Measurements from ENCODE around the gene CPLX3.
A peak's percentile ranks its signal among the peaks of the same experiment; 100 is the strongest.

Gene CPLX3

DNA sequence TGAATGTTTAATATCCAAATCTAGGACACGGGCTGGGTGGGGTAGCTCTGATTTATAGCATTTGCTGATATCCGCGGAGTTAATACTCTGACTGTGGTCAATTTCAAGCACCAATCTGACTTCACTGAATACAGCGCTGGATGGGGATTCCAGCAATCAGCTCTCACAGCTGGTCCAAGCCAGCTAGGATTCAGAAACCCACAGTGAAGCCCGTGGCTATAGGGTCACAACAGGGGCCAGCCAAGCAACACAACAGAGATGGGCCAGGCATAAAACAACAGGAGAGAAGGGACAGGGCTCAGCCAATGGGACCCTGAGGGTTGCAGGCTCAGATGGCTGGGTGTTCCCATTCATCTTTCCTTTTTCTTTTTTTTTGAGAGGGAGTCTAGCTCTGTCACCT is 19.1 kb upstream of the CPLX3 start:
- DNase-seq: no peak

DNA sequence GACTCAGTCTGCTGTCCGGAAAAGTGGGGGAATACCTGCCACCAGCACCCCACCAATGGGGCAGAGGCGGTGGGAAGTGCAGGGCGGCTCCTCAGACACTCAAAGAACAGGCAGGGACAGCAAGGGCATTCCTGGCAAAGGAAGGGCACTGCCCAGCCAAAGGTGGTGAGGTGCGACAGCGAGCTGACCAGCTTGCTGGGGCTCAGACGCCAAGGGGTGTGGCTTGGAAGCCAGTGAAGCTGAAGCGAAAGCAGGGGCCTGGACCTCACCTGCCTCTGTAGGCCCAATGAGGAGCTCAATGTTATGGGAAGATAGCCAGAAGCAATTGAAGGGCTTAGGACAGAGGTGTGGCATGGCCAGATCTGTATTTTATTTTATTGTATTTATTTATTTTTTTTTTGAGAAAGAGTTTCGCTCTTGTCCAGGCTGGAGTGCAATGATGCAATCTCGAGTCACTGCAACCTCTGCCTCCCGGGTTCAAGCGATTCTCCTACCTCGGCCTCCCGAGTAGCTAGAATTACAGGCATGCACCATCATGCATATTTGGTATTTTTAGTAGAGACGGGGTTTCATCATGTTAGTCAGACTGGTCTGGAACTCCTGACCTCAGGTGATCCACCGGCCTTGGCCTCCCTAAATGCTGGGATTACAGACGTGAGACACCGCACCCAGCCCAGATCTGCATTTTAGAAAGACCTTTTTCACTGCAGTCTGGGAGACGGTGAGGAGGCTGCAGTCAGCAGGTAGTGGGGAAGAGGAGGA is 18.2 kb upstream of the CPLX3 start:
- no peak for DNase-seq

DNA sequence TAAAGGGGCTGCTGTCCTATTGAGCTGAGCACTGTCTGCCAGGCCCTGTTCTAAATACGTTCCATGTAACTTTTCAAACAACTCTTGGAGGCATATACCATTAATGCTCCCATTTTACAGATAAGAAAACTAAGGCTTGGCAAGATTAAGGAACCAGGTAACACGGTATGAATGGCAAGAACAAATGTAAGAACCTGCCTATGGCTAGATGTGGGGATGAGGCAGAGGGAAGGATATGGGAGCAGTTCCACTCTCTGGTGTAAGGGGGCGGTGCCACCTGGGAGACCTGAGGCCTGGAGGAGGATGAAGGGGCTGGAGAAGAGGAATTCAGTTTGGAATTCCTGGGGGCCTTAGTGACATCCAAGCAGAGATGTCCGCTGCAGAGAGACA is 17.6 kb upstream of the CPLX3 start:
- no peak for DNase-seq

DNA sequence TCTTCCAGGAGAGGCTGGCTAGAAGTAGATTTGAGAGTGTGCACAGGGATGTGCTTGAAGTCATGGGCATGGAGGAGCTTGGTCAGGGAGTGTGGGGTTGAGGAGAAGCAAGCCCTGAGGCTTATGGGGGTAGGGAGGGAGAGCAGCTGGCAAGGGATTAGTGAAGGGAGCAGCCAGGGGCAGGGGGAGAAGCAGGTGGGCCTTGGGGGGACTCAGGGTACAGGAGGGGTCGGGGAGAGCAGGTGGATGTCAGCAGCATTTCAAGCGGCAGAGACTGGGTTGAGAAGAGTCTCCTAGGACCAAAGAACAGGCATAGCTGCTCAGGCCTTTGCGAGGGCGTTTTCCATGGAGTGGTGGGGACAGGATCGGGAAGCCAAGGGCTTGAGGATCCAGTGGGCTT is 17.2 kb upstream of the CPLX3 start:
- DNase-seq: no peak

DNA sequence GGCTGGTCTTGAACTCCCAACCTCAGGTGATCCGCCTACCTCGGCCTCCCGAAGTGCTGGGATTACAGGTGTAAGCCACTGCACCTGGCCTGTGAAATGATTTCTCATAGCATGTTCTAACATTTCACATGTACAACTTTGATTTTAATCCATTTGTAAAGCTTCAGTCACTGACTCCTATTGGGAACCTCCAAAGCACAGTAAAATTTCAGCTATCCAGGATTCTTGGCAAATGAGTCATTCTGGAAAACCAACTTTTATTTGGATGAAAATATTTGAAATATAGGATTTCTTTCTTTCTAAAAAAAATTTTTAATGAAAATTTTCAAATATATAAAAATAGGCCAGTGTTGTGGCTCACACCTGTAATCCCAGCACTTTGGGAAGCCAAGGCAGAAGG is 16.5 kb upstream of the CPLX3 start:
- no peak for DNase-seq

DNA sequence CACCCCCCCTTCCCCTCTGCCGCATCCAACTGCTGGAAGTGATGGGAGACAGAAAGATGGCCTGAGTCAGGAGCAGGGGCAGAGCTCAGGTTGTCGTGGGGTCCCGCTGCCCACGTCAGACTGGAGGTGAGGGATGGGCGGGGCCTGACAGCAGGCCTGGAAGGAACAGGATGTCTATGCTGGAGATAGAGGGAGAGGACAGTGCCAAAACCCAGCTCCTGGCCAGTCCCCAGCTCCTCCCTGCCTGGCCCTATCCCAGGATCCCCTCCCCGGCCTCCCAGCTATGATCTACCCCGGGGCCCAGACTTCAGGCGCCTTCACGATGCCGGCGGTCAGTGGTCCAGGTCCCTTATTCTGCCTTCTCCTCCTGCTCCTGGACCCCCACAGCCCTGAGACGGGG is 13.9 kb upstream of the CPLX3 start, which contains the start of gene LMAN1L:
Gene LMAN1L, plus strand, starts transcription at position 303 of the 400 bp plus-strand sequence. Its CDS starts 20 bp downstream, at position 323.
- no peak for DNase-seq

DNA sequence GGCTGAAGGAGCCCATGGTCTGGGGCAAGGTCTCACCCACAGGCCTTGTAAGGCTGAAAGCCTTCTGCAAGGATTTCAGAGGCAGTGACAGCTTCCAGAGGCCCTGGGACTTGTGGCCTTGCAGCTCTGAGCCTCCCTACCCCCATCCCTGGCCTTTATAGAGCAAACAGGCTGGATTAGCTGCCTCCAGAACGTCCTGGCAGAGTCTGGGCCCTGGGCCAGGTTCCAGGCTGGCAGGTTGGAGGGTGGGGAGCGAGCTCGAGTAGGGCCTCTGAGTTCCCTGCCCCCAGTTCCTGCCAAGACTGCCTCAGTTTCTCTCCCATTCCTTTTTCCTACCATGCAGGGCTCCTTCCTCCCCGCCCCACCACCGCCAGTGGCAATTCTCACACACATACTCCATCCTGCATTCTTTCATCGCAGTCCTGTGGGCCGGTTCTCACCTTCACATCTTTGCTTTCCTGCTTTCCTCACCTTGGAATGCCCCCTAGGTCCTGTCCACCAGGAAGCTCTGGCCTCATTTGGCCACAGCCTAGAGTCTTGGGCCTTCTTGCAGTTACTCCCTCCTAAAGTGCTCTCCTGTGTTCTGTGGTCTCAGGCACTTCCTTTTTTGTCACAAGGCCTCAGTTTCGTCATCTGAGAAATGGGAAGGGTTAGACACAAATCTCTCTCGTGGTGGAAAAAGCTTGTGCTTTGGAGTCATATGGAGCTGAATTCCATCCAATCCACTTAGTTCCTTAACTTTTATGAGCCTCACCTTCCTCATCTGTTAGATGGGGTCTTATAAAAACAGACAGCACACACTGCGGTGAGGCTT is 11.1 kb upstream of the CPLX3 start:
- DNase-seq: peak; percentile 46

DNA sequence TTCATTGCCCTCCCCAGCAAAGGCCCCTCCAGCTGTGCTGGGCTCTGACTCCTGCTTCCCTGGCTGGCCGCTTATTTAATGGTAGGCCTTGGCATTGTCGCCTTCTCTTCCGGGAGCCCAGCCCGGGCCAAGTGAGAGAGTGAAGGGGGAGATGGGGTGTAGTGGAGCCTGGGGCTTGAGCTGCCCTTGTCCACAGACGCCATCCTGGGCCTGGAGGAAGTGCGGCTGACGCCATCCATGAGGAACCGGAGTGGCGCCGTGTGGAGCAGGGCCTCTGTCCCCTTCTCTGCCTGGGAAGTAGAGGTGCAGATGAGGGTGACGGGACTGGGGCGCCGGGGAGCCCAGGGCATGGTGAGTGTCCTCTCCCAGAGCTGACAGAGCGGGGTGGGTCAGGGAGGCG is 10.5 kb upstream of the CPLX3 start:
- DNase-seq: no peak

DNA sequence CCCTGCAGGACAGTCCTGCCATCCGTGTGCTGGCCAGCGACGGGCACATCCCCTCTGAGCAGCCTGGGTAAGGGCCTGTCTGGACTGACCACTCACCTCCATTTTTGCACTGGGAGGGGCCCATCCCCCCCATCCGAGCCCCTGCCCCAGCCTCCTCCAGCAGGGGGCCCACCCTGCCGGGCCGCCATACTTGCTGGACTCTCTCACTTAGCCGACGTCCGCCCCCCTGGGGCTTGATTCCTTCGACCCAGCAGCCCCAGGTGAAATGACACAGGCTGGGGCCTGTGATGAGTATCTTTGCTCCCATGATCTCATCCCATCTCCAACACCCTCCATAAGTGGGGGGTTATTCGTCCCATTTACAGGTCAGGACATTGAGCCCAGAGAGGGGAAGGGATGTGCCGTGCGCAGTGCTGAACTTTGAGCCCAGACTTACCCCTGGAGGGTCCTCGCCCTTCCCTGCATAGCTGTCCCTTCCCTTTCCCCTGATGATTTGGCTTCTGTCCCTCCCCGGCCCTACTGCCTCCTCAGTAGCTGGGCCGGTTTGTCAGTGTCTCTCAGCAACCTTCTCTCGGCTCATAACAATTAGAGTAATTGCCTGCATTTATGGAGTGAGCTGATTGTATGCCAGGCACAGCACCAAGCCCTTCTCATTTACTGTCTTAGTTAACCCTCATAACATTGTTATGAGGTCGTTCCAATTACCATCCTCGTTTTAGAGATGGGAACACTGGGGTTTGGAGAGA is 9.6 kb upstream of the CPLX3 start:
- DNase-seq: no peak

DNA sequence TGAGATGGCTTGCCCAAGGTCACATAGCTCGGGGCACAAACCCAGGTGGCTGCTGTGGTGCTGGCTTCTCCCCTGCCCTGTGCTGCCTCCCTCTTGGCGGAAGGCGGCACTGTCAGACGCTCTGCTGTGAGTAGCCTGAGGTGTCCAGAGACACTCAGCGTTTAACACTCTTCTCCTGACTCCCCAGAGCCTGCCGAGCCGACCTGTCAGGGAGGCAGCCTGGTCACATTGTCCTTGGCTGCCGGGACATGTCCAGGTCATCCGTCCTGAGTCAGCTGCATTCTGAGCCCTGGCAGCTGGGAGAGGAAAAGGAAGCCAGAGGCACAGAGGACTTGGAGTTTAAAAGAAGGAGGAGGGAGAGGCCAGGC is 9.1 kb upstream of the CPLX3 start:
- DNase-seq: no peak

DNA sequence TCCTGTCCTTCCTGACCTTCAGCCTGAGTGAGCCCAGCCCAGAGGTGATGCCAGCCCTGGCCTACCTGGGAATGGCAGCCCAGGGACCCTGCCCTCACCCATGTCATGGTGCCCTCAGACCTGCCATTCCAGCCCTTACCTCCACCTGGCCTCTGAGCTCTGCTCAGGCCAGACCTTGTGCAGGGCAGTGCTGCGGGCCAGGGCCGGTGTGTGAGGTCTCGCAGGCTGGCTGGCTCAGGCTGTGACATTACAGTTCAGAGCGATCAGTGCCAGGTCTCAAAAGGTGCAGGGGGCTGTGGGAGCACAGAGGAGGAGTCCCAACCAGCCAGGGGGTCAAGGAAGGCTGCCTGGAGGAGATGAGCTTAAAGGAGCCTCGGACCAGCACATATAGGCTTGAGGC is 6.4 kb upstream of the CPLX3 start:
- no peak for DNase-seq

DNA sequence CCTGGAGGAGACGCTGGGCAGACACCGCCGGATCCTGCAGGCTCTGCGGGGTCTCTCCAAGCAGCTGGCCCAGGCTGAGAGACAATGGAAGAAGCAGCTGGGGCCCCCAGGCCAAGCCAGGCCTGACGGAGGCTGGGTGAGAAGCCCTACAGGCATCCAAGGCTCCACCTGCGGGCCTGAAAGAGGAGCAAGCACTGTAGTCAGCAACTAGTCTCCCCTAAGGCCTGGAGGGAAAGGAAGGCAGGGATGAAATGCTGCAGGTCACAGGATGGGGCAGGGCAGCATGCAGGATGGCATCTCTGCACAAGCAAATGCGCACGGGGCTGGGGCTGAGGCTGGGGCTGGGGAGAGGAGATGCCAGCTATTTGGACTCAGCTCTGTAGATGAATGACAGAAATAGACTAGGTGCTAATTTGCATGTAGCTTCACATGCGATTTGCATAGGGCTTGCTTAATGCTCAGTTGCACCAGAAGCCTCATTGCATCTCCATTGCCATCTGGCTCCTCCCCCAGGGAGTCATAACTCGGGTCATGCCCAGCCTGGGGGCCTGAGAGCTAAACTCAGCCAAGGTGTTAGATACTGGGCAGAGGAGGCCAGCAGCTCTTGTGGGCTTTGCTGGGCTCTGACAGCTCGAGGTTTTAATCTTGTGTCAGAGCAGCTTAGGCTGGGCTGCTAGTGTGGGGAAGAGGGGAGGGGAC is 5.2 kb upstream of the CPLX3 start:
- peak; percentile 56 for DNase-seq

DNA sequence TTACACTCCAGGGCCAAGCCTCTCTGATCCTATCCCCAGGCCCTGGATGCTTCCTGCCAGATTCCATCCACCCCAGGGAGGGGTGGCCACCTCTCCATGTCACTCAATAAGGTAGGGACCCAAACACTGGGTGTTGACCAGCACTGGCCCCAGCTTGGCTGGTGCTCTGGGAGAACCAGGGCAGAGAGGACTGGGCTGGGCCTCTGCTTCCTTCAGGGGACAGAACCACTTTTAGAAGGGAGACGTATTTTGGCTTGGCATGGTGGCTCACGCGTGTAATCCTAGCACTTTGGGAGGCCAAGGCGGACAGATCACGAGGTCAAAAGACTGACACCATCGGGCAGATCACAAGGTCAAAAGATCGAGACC is 4.7 kb upstream of the CPLX3 start:
- no peak for DNase-seq

DNA sequence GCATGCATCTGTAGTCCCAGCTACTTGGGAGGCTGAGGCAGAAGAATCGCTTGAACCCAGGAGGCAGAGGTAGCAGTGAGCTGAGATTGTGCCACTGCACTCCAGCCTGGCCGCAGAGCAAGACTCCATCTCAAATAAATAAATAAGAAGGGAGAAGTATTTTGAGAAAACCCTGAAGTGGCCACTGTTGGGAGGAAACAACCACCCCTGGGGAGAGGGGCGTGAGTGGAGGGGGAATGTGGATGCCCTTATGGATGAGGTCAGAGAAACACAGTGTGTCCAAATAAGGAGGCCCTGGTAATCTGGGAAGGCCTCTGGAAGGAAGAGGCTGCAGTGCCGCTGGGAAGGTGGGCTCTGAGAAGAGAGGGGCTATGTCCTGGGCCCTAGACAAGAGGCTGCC is 4.2 kb upstream of the CPLX3 start:
- DNase-seq: no peak

DNA sequence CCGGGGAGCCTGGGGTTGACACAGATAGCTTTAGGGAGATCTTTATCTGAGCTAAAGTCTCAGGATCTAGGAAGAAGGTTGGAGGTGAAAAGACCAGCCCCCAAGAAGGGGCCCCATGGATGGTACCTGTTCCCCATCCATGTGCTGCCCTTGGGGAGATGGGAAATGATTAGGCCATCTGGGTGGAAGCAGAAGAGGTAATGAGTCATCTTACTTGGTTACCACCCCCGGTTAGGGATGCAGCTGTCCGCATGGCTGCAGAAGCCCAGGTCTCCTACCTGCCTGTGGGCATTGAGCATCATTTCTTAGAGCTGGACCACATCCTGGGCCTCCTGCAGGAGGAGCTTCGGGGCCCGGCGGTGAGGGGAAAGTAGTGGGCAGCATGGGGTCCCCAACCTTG is 3.1 kb upstream of the CPLX3 start:
- DNase-seq: no peak

DNA sequence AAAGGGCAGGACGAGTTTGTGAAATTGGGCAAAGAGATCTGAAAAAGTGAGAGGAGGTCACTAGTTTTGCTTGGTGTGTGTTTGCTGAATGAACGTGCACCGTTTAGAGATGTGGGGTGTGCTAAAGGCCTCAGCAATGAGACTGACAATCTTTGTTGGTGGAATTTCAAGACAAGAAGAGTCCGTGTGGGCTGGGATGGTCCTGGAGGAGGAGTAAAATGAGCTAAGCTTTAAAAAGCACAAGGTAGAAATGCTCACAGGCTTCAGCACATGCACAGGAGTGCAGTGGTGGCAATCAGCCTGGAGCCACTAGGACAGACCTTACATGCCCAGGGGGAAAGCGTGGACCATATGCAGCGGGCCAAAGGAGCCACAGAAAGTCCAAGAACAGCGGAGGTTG is 1.5 kb upstream of the CPLX3 start:
- no peak for DNase-seq

DNA sequence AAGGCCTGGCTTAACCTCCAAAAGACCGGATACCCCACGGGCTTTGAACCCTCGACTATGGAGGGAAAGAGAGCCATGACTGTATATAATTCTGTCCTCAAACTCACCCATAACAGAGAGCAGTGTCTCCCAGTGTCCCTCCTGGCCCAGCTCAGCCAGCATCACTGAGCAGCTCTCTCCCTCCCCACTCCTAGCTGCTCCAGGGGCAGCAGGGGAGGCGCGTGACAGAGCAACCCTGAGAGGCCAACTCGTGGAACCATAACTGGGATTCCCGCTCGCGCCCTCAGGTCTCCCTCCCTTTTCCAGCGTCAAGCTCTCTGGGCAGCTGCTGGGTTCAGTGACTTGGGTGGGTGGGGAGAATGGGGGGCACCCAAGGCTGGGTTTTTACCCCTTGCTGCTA is 561 bp upstream of the CPLX3 start:
- DNase-seq: no peak

DNA sequence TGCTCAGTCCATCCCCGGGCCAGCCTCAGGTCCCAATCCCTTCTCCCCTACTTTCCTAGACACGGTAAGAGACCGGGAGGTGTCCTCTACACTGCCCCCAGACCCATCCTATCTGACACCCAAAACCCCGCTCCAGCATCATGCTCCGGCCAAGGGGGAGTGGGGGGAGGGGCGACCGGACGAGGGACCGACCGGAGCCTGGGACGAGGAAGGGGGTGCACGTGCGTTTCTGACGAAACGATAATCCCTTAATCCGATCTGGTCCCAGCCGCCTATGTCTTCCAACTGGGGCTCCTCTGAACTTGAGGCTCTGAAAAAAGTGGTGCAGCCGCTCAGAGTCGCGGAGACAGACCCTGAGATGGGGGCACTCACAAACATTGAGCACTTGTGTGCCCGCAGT is 494 bp downstream of the CPLX3 start:
- no peak for DNase-seq

DNA sequence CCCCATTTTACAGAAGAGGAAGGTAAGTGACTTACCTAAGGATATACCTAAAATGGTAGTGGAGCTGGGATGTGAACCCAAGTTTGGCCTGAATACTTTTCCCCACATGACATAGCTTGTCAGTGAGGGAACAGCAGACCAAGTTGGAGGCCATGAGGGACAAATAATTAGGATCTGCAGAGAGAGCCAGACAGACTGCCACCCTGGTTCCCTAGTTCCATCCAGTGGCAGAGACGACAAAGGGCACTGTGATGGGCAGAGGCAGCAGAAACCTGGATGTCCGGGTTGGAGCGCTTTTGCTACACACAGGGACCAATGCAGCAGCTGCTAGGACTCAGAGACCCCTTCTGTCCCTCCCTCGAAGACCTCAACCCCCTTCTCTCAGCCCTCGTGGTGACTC is 1.2 kb downstream of the CPLX3 start:
- DNase-seq: no peak

DNA sequence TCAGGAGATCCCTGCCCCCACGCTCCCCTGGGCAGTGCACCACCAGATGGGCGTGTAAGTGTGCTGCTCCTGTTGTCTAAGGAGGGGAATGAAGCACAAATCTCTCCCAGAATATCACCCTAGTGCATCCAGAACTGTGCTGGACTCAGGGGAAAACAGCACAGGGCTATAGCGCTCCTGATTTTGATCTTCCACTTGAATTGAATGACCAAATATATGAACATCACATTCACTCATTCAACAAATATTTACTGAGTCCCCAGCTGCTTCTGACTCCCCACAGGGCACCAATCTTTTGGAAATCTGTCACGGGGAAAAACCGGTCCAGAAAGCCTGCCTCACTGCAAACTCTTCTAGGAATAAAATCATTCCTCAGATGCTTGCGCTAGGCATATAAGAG is 2.4 kb downstream of the CPLX3 start:
- DNase-seq: no peak

DNA sequence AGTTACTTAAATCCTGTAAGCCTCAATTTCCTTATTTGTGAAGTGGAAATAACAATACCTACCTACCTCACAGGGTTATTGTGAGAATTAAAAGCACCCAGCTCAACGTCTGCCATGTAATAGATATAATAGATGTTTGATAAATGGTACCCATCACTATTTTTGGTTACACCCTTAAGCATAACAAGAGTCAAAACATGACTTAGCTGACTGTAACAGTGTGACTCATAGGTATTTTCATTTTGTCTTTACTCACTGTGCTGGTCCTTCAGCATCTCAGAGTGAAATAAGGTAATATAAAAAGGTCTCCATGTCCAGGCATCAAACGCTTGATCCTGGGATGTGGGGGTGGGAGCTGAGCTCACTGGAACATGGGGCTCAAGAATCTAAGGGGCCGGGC is 3.1 kb downstream of the CPLX3 start:
- no peak for DNase-seq

DNA sequence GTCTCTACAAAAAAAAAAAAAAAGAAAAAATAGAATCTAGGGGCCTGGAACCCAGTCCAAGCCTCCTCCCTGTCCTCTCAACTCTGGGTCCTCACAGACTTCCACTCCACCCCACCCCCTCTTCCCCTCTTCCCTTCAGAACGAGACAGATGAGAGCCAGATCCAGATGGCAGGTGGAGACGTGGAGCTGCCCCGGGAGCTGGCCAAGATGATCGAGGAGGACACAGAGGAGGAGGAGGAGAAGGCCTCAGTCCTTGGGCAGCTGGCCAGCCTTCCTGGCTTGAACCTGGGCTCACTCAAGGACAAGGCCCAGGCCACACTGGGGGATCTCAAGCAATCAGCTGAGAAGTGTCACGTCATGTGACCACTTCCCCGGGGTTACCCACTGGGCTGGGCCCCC is 3.6 kb downstream of the CPLX3 start:
- DNase-seq: no peak

DNA sequence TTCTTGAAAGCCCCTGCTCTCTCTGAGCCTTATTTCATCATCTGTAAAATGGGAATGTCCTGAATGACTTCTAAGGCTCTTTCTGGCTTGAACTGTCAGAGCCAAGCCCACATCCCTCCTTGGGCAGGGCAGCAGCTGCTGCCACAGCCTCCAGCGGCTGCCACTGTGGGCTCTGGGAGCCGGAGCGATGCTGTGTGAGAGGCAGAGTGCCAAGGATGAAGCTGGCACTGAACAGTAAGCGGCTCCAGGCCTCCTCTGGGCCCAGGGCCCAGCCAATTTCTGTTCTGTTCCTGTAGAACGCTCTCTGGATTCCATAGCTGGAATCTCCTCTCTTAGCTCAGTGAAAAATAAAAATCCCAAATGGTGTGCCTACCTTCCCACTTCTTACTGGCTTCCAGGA is 4.4 kb downstream of the CPLX3 start:
- DNase-seq: no peak

Measured in suppressor macrophage treated with lipopolysaccharide for 4 hours (primary cell).